HCT116 (cell line): Measurements from ENCODE around the gene COG2. TPM values are rescaled to one million over a fixed set of nuclear protein-coding genes. Genes with fewer than 3 reads are reported as not detected.

ENCODE experiments used
- ATAC-seq: fragments of 200-7000 bp; cut with Tn5 transposase; 2 replicates; pipeline ENCODE4 v1.9.1; 2020; ENCODE audit warnings: mild to moderate bottlenecking, moderate library complexity
- BruUV-seq: library from RNA; stranded (reverse); fragments of 400-500 nt; replicated peaks from 2 replicates; lab custom pipeline; 2021; lab: Mats Ljungman, UMichigan
- CTCF ChIA-PET: fragments of 300-600 bp; sonication (Branson Sonifier 250); formaldehyde crosslinking; loops from one replicate; lab custom pipeline; 2021; ENCODE audit warnings: antibody characterized with exemption; lab: Charles Lee
- POLR2A ChIA-PET: fragments of 300-600, 350-600 bp; sonication (Branson Sonifier 250); formaldehyde crosslinking; loops from one replicate; lab custom pipeline; 2021; ENCODE audit warnings: antibody characterized with exemption; lab: Charles Lee
- RAD21 ChIA-PET, 2 experiments: fragments of 300-600 bp; sonication (Branson Sonifier 250); formaldehyde crosslinking; loops; one replicate each; lab custom pipeline; 2023; ENCODE audit warnings: low total read pairs in 2 of 2; ENCODE audit not compliant: uncharacterized antibody in 2 of 2, unreplicated experiment in 2 of 2, low non-redundant PET in 1 of 2; lab: Charles Lee
- DNase-seq: peaks from one replicate; pipeline ENCODE4 v3.0.0-alpha.2; 2010; ENCODE audit warnings: low read depth, low spot score
- H2AFZ ChIP-seq: fragments of 200-600 bp; shearing (Covaris generic), sonication (generic); 2 replicates; pipeline ENCODE4 v1.6.1; 2017; ENCODE audit warnings: low read depth, mixed run types, mixed read lengths, antibody characterized with exemption, low read length; ENCODE audit not compliant: poor library complexity, severe bottlenecking
- H3K27ac ChIP-seq: 2 replicates; pipeline ENCODE4 v1.5.1; 2012; ENCODE audit warnings: low read depth, low read length
- H3K27me3 ChIP-seq: fragments of 200-600 bp; sonication (generic); 2 replicates; pipeline ENCODE4 v1.6.1; 2016; ENCODE audit warnings: mixed run types, low read length, mixed read lengths; ENCODE audit not compliant: insufficient read depth
- H3K36me3 ChIP-seq, 2 experiments: fragments of 200-500 bp in 1 of 2; fragments of 200-600 bp in 1 of 2; sonication (Bioruptor generic) in 1 of 2; sonication (generic) in 1 of 2; 2 replicates each; pipeline versions ENCODE4 v1.5.1 to v1.6.1; 2014 to 2016; ENCODE audit warnings: low read length in 2 of 2, inconsistent platforms in 1 of 2, mixed read lengths in 1 of 2, mixed run types in 1 of 2; ENCODE audit not compliant: insufficient read depth in 2 of 2, control insufficient read depth in 1 of 2
- H3K4me1 ChIP-seq, 2 experiments: fragments of 200-600 bp in 1 of 2; sonication (generic) in 1 of 2; 2 replicates each; pipeline versions ENCODE4 v1.5.1 to v1.6.1; 2012 to 2017; ENCODE audit warnings: low read length in 2 of 2, inconsistent platforms in 1 of 2, mild to moderate bottlenecking in 1 of 2, mixed read lengths in 1 of 2, mixed run types in 1 of 2, moderate library complexity in 1 of 2; ENCODE audit not compliant: insufficient read depth in 2 of 2, control insufficient read depth in 1 of 2
- H3K4me2 ChIP-seq: fragments of 200-600 bp; sonication (generic); 2 replicates; pipeline ENCODE4 v1.6.1; 2017; ENCODE audit warnings: mixed run types, low read length, mixed read lengths
- H3K4me3 ChIP-seq, 2 experiments: fragments of 200-600 bp in 1 of 2; sonication (generic) in 1 of 2; replicated peaks in 1 of 2; 2 replicates each; pipeline ENCODE4 v1.5.1; 2011 to 2016; ENCODE audit warnings: low read length in 2 of 2, control low read depth in 1 of 2, low read depth in 1 of 2, mild to moderate bottlenecking in 1 of 2, mixed read lengths in 1 of 2, mixed run types in 1 of 2
- H3K79me2 ChIP-seq: fragments of 200-600 bp; sonication (generic); 2 replicates; pipeline ENCODE4 v1.6.1; 2017; ENCODE audit warnings: mild to moderate bottlenecking, mixed run types, low read length, moderate library complexity, mixed read lengths; ENCODE audit not compliant: insufficient read depth
- H3K9ac ChIP-seq: fragments of 200-600 bp; sonication (generic); 2 replicates; pipeline ENCODE4 v1.6.1; 2016; ENCODE audit warnings: low read length, mixed read lengths
- H3K9me2 ChIP-seq: fragments of 200-600 bp; sonication (generic), shearing (Covaris generic); 2 replicates; pipeline ENCODE4 v1.6.1; 2017; ENCODE audit warnings: mixed run types, mild to moderate bottlenecking, moderate library complexity; ENCODE audit not compliant: insufficient read depth
- H3K9me3 ChIP-seq, 2 experiments: fragments of 200-500 bp in 1 of 2; fragments of 200-600 bp in 1 of 2; sonication (Bioruptor generic) in 1 of 2; sonication (generic) in 1 of 2; 2 replicates each; pipeline ENCODE4 v1.6.1; 2014 to 2017; ENCODE audit warnings: low read length in 2 of 2, mixed read lengths in 2 of 2, inconsistent platforms in 1 of 2, low read depth in 1 of 2, mild to moderate bottlenecking in 1 of 2, mixed run types in 1 of 2, moderate library complexity in 1 of 2; ENCODE audit not compliant: control insufficient read depth in 1 of 2, insufficient read depth in 1 of 2
- H4K20me1 ChIP-seq: fragments of 200-600 bp; sonication (generic), shearing (Covaris generic); 2 replicates; pipeline ENCODE4 v1.6.1; 2017; ENCODE audit warnings: mixed run types, mild to moderate bottlenecking, moderate library complexity; ENCODE audit not compliant: insufficient read depth
- CEBPB ChIP-seq: IDR thresholded peaks from 2 replicates; pipeline ENCODE4 v1.6.1; 2012; ENCODE audit warnings: low read depth
- ELF1 ChIP-seq: IDR thresholded peaks from 2 replicates; pipeline ENCODE4 v1.6.1; 2012; ENCODE audit warnings: low read depth, borderline replicate concordance
- EZH2phosphoT487 ChIP-seq: fragments of 200-600 bp; IDR thresholded peaks from 2 replicates; pipeline ENCODE4 v1.6.1; 2018; ENCODE audit warnings: antibody characterized with exemption, borderline replicate concordance
- FOSL1 ChIP-seq: IDR thresholded peaks from 2 replicates; pipeline ENCODE4 v1.6.1; 2012; ENCODE audit warnings: low read depth
- POLR2AphosphoS5 ChIP-seq: IDR thresholded peaks from 2 replicates; pipeline ENCODE4 v1.6.1; 2011; ENCODE audit warnings: mild to moderate bottlenecking, low read depth, low read length, moderate library complexity
- RAD21 ChIP-seq: IDR thresholded peaks from 2 replicates; pipeline ENCODE4 v1.6.1; 2012; ENCODE audit warnings: low read depth, mild to moderate bottlenecking
- SP1 ChIP-seq: IDR thresholded peaks from 2 replicates; pipeline ENCODE4 v1.6.1; 2012; ENCODE audit warnings: low read depth
- YY1 ChIP-seq: IDR thresholded peaks from 2 replicates; pipeline ENCODE4 v1.6.1; 2011; ENCODE audit warnings: low read length, low read depth, moderate library complexity, mild to moderate bottlenecking; ENCODE audit not compliant: insufficient replicate concordance; ENCODE audit errors: extremely low read depth
- ZNF274 ChIP-seq: fragments of 200-500 bp; sonication (Bioruptor generic); IDR thresholded peaks from 2 replicates; pipeline ENCODE4 v1.6.1; 2014; ENCODE audit warnings: mild to moderate bottlenecking, low read depth, low read length, inconsistent platforms
- intact Hi-C: fragments of 100-400 bp; cut with micrococcal nuclease; formaldehyde crosslinking; loops from 2 replicates; pipeline ENCODE4 v1.10.0; 2022
- total RNA-seq: library from RNA; stranded (reverse); gene quantifications from one replicate; pipeline ENCODE4 v1.2.1, GENCODE V29; 2021; ENCODE audit not compliant: unreplicated experiment
- TF ChIP-seq, protein P1 (sequence below): IDR thresholded peaks from 2 replicates; pipeline ENCODE4 v1.6.1; 2012
- TF ChIP-seq, protein P2 (sequence below): IDR thresholded peaks from 2 replicates; pipeline ENCODE4 v1.6.1; 2012
- TF ChIP-seq, protein P3 (sequence below), 3 experiments: fragments of 200-600 bp in 1 of 3; sonication (generic) in 1 of 3; IDR thresholded peaks in 2 of 3; conservative IDR thresholded peaks in 1 of 3; 2 replicates each; pipeline ENCODE4 v1.5.1; 2012 to 2017; ENCODE audit warnings: low read depth in 2 of 3, low read length in 2 of 3, antibody characterized with exemption in 1 of 3, borderline replicate concordance in 1 of 3, control low read depth in 1 of 3, mild to moderate bottlenecking in 1 of 3, mixed read lengths in 1 of 3, mixed run types in 1 of 3, moderate library complexity in 1 of 3; ENCODE audit not compliant: insufficient read depth in 1 of 3
- TF ChIP-seq, protein P4 (sequence below): IDR thresholded peaks from 2 replicates; pipeline ENCODE4 v1.6.1; 2012; ENCODE audit warnings: low read depth

The COG2 gene
- total RNA-seq, 1 experiment from 2014 or later = 28.6 TPM

DNA sequence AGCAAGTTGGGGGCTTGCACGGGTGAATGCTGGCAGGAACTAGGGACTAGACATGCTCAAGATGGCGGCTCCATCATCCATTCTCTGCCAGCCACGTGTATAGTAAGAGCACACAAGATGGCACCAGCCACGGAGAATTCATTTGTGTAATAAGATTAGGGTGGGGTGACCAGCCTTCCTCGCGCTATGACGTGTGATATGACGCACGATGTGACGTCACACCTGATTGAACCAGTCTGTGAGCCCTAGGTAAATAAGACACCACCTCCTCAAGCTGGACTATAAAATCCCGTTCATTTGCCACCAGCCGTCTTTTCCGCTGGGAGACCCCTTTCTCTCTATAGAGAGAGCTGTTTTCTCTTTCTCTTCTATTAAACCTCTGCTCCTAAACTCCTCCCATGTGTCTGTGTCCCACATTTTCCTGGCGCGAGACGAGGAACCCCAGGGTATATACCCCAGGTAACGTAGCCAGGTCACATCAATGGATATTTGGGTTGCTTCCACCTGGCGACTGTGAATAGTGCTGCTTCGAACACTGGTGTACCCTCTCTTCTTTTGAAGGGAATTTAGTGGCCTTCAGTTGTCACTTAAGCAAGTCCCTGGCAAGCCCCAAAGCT, 18.1 kb upstream of the COG2 start:
- no peak overlapping the region for H3K4me3 ChIP-seq
- POLR2A ChIA-PET = no interaction called here
- BruUV-seq = no TSS peak

More for the DNA sequence above, 18.1 kb upstream of the COG2 start:
- no peak for TF ChIP-seq SP1
- TF ChIP-seq, protein P1, sequence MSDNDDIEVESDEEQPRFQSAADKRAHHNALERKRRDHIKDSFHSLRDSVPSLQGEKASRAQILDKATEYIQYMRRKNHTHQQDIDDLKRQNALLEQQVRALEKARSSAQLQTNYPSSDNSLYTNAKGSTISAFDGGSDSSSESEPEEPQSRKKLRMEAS = no peak
- TF ChIP-seq, protein P2, sequence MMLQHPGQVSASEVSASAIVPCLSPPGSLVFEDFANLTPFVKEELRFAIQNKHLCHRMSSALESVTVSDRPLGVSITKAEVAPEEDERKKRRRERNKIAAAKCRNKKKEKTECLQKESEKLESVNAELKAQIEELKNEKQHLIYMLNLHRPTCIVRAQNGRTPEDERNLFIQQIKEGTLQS = no peak
- TF ChIP-seq, protein P3, sequence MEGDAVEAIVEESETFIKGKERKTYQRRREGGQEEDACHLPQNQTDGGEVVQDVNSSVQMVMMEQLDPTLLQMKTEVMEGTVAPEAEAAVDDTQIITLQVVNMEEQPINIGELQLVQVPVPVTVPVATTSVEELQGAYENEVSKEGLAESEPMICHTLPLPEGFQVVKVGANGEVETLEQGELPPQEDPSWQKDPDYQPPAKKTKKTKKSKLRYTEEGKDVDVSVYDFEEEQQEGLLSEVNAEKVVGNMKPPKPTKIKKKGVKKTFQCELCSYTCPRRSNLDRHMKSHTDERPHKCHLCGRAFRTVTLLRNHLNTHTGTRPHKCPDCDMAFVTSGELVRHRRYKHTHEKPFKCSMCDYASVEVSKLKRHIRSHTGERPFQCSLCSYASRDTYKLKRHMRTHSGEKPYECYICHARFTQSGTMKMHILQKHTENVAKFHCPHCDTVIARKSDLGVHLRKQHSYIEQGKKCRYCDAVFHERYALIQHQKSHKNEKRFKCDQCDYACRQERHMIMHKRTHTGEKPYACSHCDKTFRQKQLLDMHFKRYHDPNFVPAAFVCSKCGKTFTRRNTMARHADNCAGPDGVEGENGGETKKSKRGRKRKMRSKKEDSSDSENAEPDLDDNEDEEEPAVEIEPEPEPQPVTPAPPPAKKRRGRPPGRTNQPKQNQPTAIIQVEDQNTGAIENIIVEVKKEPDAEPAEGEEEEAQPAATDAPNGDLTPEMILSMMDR (IDR thresholded peaks at IDR 0.05 in 2 of 3, conservative IDR thresholded peaks at IDR 0.05 in 1 of 3; ENCODE audit: borderline replicate concordance in 1 of 3, insufficient read depth in 1 of 3, low read depth in 2 of 3, low read length in 2 of 3) = no peak
- no peak for TF ChIP-seq FOSL1
- TF ChIP-seq ZNF274 = no peak
- TF ChIP-seq YY1 = no peak
- no peak for TF ChIP-seq RAD21
- no peak for TF ChIP-seq POLR2AphosphoS5
- TF ChIP-seq, protein P4, sequence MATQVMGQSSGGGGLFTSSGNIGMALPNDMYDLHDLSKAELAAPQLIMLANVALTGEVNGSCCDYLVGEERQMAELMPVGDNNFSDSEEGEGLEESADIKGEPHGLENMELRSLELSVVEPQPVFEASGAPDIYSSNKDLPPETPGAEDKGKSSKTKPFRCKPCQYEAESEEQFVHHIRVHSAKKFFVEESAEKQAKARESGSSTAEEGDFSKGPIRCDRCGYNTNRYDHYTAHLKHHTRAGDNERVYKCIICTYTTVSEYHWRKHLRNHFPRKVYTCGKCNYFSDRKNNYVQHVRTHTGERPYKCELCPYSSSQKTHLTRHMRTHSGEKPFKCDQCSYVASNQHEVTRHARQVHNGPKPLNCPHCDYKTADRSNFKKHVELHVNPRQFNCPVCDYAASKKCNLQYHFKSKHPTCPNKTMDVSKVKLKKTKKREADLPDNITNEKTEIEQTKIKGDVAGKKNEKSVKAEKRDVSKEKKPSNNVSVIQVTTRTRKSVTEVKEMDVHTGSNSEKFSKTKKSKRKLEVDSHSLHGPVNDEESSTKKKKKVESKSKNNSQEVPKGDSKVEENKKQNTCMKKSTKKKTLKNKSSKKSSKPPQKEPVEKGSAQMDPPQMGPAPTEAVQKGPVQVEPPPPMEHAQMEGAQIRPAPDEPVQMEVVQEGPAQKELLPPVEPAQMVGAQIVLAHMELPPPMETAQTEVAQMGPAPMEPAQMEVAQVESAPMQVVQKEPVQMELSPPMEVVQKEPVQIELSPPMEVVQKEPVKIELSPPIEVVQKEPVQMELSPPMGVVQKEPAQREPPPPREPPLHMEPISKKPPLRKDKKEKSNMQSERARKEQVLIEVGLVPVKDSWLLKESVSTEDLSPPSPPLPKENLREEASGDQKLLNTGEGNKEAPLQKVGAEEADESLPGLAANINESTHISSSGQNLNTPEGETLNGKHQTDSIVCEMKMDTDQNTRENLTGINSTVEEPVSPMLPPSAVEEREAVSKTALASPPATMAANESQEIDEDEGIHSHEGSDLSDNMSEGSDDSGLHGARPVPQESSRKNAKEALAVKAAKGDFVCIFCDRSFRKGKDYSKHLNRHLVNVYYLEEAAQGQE = no peak
- TF ChIP-seq ELF1 = no peak
- TF ChIP-seq CEBPB = no peak
- TF ChIP-seq EZH2phosphoT487 = no peak
- no peak overlapping the region for H3K4me2 ChIP-seq
- H3K9me3 ChIP-seq = no peaks in the 10 kb centered on the region
- no peak overlapping the region for H3K9ac ChIP-seq
- H3K36me3 ChIP-seq = no peaks in the 10 kb centered on the region
- intact Hi-C loops = no loop called here
- H3K27ac ChIP-seq = no peak overlapping the region
- DNase-seq (no peak), ATAC-seq (no peak)
- CTCF ChIA-PET = no interaction called here
- H3K4me1 ChIP-seq = no peaks in the 10 kb centered on the region
- H3K9me2 ChIP-seq = no peaks in the 10 kb centered on the region
- no peak overlapping the region for H2AFZ ChIP-seq
- no peaks in the 10 kb centered on the region for H4K20me1 ChIP-seq
- no peaks in the 10 kb centered on the region for H3K79me2 ChIP-seq
- RAD21 ChIA-PET = no interaction called here
- peaks cover 16% of the 10 kb centered on the region; the same call in 1 of the 2 replicates for H3K27me3 ChIP-seq
